ENCODE measurements around the gene ANKFY1.

DNA sequence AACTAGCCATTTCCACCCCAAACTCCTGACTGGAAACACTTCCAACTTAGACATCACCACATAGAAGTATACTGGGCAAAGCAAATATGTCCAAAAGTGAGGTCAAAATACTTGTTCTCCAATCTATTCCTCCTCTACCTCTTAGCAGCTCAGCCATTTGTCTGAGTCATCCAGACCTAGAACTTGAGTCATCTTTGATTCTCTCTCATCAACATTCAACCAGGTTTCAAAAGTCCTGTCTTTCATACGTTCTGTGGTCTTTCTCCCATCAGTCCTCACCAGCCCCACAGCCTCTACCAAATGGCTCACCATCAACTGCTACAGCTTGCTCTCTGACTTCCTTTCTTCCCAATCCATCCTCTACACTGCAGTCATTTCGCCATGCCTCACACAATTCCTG is 6.8 kb downstream of the ANKFY1 start:
- TF ChIP-seq, protein P1, sequence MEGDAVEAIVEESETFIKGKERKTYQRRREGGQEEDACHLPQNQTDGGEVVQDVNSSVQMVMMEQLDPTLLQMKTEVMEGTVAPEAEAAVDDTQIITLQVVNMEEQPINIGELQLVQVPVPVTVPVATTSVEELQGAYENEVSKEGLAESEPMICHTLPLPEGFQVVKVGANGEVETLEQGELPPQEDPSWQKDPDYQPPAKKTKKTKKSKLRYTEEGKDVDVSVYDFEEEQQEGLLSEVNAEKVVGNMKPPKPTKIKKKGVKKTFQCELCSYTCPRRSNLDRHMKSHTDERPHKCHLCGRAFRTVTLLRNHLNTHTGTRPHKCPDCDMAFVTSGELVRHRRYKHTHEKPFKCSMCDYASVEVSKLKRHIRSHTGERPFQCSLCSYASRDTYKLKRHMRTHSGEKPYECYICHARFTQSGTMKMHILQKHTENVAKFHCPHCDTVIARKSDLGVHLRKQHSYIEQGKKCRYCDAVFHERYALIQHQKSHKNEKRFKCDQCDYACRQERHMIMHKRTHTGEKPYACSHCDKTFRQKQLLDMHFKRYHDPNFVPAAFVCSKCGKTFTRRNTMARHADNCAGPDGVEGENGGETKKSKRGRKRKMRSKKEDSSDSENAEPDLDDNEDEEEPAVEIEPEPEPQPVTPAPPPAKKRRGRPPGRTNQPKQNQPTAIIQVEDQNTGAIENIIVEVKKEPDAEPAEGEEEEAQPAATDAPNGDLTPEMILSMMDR (IDR thresholded peaks at IDR 0.05): no peak
- no peak for TF ChIP-seq SIN3A (IDR thresholded peaks at IDR 0.05; ENCODE audit: borderline replicate concordance, insufficient read depth, low read depth, low read length)
- no peak for TF ChIP-seq POLR2AphosphoS5 (IDR thresholded peaks at IDR 0.05; ENCODE audit: low read depth, low read length)
- no peak for TF ChIP-seq TCF7L2 (IDR thresholded peaks at IDR 0.05; ENCODE audit: low read depth, low read length)

Measured in Panc1 (cell line).